ENCODE results near the gene IFITM5.

- TF ChIP-seq CTCF (IDR thresholded peaks at IDR 0.05) = no peak
- no peak for TF ChIP-seq POLR2A (IDR thresholded peaks at IDR 0.05)
- TF ChIP-seq POLR2AphosphoS5 (IDR thresholded peaks at IDR 0.05) = no peak
Observed at GRCh38 chr11:249062-249461, 50.3 kb downstream of the IFITM5 start.

Measured in prostate gland (tissue), 2 donors.